KMS-11 (cell line): Measurements from ENCODE around the gene CASP5.

Source experiments
- H2AFZ ChIP-seq: fragments of 200-600 bp; sonication (generic); 2 replicates; pipeline ENCODE4 v1.6.1; 2016; ENCODE audit warnings: antibody characterized with exemption, mixed run types, low read depth
- H3K27ac ChIP-seq: fragments of 200-600 bp; sonication (generic); 2 replicates; pipeline ENCODE4 v1.6.1; 2016; ENCODE audit warnings: mild to moderate bottlenecking, mixed run types
- H3K27me3 ChIP-seq: fragments of 200-600 bp; sonication (generic); 2 replicates; pipeline ENCODE4 v1.6.1; 2017; ENCODE audit warnings: mild to moderate bottlenecking, low read depth, mixed run types, moderate library complexity; ENCODE audit not compliant: insufficient read depth
- H3K36me3 ChIP-seq: fragments of 200-600 bp; sonication (generic); 2 replicates; pipeline ENCODE4 v1.6.1; 2017; ENCODE audit warnings: mild to moderate bottlenecking, mixed run types; ENCODE audit not compliant: insufficient read depth
- H3K4me1 ChIP-seq: fragments of 200-600 bp; sonication (generic); 2 replicates; pipeline ENCODE4 v1.6.1; 2016; ENCODE audit warnings: mild to moderate bottlenecking, low read depth, mixed run types; ENCODE audit not compliant: poor library complexity, severe bottlenecking
- H3K4me2 ChIP-seq: fragments of 200-600 bp; sonication (generic); 2 replicates; pipeline ENCODE4 v1.7.0; 2016; ENCODE audit warnings: mild to moderate bottlenecking, mixed run types
- H3K4me3 ChIP-seq: fragments of 200-600 bp; sonication (generic); IDR thresholded peaks from 2 replicates; pipeline ENCODE4 v1.6.1; 2017; ENCODE audit warnings: low read depth, low read length, mixed read lengths; ENCODE audit not compliant: insufficient read depth
- H3K79me2 ChIP-seq: fragments of 200-600 bp; sonication (generic); 2 replicates; pipeline ENCODE4 v1.6.1; 2016; ENCODE audit warnings: low read depth, mixed run types; ENCODE audit not compliant: insufficient read depth
- H3K9ac ChIP-seq: fragments of 200-600 bp; sonication (generic); 2 replicates; pipeline ENCODE4 v1.6.1; 2016; ENCODE audit warnings: mild to moderate bottlenecking, mixed run types
- H4K20me1 ChIP-seq: fragments of 200-600 bp; sonication (generic); 2 replicates; pipeline ENCODE4 v1.6.1; 2016; ENCODE audit warnings: mild to moderate bottlenecking, mixed run types; ENCODE audit not compliant: insufficient read depth
- TF ChIP-seq, protein P1 (sequence below): fragments of 200-600 bp; sonication (generic); conservative IDR thresholded peaks from 2 replicates; pipeline ENCODE4 v1.6.1; 2017; ENCODE audit warnings: low read depth, mild to moderate bottlenecking, antibody characterized with exemption, low read length, moderate library complexity, mixed read lengths

Gene CASP5

DNA sequence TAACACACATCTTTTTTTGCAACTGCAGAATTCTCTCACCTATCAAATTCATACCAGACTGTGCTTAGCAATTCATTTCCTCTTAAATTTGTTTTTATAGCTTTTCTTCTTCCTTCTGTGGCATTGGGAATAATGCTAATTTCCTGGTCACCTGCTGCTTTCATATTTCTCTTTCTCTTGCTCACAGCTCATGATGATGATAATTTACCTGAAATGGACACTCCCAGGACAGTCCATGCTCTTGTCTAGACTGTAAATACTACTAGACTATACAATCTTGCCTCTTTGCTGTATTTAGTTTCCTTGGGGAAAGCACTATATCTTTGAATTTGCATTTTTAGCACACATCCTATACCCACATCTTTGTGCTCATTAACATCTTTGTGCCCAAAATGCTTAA is 15.5 kb downstream of the CASP5 start:
- H3K36me3 ChIP-seq, result no peaks in the 10 kb centered on the region
- H3K4me1 ChIP-seq, result no peaks in the 10 kb centered on the region
- H3K4me2 ChIP-seq, result no peak overlapping the region
- no peaks in the 10 kb centered on the region for H3K79me2 ChIP-seq
- no peak overlapping the region for H2AFZ ChIP-seq
- H4K20me1 ChIP-seq, result no peaks in the 10 kb centered on the region
- no peak overlapping the region for H3K9ac ChIP-seq
- no peak overlapping the region for H3K27ac ChIP-seq
- H3K4me3 ChIP-seq, result no peak overlapping the region
- no peaks in the 10 kb centered on the region for H3K27me3 ChIP-seq
- TF ChIP-seq, protein P1, sequence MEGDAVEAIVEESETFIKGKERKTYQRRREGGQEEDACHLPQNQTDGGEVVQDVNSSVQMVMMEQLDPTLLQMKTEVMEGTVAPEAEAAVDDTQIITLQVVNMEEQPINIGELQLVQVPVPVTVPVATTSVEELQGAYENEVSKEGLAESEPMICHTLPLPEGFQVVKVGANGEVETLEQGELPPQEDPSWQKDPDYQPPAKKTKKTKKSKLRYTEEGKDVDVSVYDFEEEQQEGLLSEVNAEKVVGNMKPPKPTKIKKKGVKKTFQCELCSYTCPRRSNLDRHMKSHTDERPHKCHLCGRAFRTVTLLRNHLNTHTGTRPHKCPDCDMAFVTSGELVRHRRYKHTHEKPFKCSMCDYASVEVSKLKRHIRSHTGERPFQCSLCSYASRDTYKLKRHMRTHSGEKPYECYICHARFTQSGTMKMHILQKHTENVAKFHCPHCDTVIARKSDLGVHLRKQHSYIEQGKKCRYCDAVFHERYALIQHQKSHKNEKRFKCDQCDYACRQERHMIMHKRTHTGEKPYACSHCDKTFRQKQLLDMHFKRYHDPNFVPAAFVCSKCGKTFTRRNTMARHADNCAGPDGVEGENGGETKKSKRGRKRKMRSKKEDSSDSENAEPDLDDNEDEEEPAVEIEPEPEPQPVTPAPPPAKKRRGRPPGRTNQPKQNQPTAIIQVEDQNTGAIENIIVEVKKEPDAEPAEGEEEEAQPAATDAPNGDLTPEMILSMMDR, result no peak

DNA sequence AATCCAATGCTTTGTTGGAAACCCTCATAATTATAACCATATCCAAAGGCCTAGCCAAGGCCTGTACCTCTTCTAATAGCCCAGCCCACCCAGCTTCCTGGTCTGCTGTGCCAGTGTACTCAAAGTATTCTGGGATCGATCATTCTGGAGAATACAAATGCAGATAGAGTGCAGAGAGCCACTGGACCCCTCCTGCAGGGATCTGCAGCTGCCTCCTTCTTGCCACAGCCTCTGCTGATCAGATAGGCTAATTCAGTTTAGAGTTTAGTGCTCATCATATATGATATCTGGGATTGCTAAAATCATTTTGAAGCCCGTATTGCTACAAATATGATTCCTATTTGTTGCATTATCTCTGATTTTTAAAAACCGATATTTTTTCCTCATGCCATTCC is 17.5 kb downstream of the CASP5 start:
- no peak overlapping the region for H3K27ac ChIP-seq

DNA sequence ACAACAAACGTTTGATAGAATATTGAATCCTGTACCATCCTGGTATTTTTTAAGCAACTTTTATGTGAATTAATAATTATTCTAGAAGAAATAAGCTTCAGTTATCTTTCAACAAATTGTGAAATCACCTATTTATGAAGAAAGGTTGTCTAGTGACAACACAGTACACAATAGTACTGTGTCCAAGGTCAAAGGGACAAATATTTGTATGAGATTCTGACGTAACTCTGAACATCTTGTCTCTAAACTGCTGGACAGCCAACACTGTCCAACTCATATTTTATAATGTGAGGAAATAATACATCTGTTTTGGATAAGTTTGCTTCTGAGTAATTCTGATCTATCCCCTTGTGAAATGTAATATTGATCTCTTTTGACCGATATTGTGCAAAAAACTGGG is 18.9 kb downstream of the CASP5 start:
- H2AFZ ChIP-seq, result no peak overlapping the region
- H3K4me2 ChIP-seq, result no peak overlapping the region
- H3K4me1 ChIP-seq, result no peaks in the 10 kb centered on the region
- H3K9ac ChIP-seq, result no peak overlapping the region
- TF ChIP-seq, protein P1, result no peak
- H3K36me3 ChIP-seq, result no peaks in the 10 kb centered on the region
- no peaks in the 10 kb centered on the region for H3K79me2 ChIP-seq
- H4K20me1 ChIP-seq, result no peaks in the 10 kb centered on the region
- no peak overlapping the region for H3K4me3 ChIP-seq
- no peak overlapping the region for H3K27ac ChIP-seq
- no peaks in the 10 kb centered on the region for H3K27me3 ChIP-seq

More for the DNA sequence above, 17.5 kb downstream of the CASP5 start:
- no peaks in the 10 kb centered on the region for H4K20me1 ChIP-seq
- H3K27me3 ChIP-seq, result no peaks in the 10 kb centered on the region
- H3K4me3 ChIP-seq, result no peak overlapping the region
- H3K79me2 ChIP-seq, result no peaks in the 10 kb centered on the region
- TF ChIP-seq, protein P1, result no peak
- no peak overlapping the region for H2AFZ ChIP-seq
- no peak overlapping the region for H3K4me2 ChIP-seq
- no peak overlapping the region for H3K9ac ChIP-seq
- no peaks in the 10 kb centered on the region for H3K36me3 ChIP-seq
- H3K4me1 ChIP-seq, result no peaks in the 10 kb centered on the region

DNA sequence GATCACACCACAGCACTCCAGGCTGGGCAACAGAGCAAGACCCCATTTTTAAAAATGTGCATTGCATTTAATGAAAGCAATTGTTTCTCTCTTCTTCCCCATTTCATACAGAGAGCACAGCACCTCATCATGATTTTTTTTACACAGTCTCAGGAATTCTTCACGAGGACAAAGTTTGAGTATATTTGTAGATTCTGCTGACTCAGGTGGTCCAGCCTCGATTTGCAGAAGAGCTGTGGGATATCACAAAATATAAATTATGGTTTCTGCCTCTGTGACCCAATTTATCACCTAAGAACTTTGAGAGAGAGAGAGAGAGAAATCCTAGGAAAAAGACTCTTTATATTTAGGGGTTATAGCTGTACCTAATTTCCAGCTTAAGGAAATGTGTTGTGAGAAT is 19.8 kb downstream of the CASP5 start:
- H4K20me1 ChIP-seq, result no peaks in the 10 kb centered on the region
- no peak overlapping the region for H3K27ac ChIP-seq
- H2AFZ ChIP-seq, result no peak overlapping the region
- H3K4me1 ChIP-seq, result no peaks in the 10 kb centered on the region
- H3K27me3 ChIP-seq, result no peaks in the 10 kb centered on the region
- H3K4me3 ChIP-seq, result no peak overlapping the region
- H3K9ac ChIP-seq, result no peak overlapping the region
- H3K36me3 ChIP-seq, result no peaks in the 10 kb centered on the region
- H3K79me2 ChIP-seq, result no peaks in the 10 kb centered on the region
- TF ChIP-seq, protein P1, result no peak
- H3K4me2 ChIP-seq, result no peak overlapping the region
